ENCODE data around the gene BMPR2.
"Not testable (repeated sequence)": the region's sequence is repeated elsewhere in the genome, so short reads cannot be mapped to it uniquely, and the experiment has no call there.

DNA sequence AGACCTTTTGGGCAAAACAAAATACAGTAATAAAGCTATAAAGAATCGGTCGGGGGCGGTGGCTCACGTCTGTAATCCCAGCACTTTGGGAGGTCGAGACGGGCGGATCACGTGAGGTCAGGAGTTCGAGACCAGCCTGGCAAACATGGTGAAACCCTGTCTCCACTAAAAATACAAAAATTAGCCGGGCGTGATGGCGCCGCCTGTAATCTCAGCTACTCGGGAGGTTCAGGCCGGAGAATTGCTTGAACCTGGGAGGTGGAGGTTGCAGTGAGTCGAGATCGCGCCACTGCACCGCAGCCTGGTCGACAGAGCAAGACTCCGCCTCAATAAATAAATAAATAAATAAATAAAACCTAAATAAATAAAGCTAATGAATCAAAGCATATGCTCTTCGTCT is 1.7 kb upstream of the BMPR2 start:
- TF ChIP-seq, protein P1, sequence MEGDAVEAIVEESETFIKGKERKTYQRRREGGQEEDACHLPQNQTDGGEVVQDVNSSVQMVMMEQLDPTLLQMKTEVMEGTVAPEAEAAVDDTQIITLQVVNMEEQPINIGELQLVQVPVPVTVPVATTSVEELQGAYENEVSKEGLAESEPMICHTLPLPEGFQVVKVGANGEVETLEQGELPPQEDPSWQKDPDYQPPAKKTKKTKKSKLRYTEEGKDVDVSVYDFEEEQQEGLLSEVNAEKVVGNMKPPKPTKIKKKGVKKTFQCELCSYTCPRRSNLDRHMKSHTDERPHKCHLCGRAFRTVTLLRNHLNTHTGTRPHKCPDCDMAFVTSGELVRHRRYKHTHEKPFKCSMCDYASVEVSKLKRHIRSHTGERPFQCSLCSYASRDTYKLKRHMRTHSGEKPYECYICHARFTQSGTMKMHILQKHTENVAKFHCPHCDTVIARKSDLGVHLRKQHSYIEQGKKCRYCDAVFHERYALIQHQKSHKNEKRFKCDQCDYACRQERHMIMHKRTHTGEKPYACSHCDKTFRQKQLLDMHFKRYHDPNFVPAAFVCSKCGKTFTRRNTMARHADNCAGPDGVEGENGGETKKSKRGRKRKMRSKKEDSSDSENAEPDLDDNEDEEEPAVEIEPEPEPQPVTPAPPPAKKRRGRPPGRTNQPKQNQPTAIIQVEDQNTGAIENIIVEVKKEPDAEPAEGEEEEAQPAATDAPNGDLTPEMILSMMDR (IDR thresholded peaks at IDR 0.05): not testable (repeated sequence)
- not testable (repeated sequence) for TF ChIP-seq EP300, POLR2A (IDR thresholded peaks at IDR 0.05)
